Tibial nerve (tissue), 4 donors: ENCODE results near the gene SELENOW.

Experiments used
- CTCF ChIP-seq, 5 experiments: fragments of 200-600 bp in 3 of 5; fragments of 450-650 bp in 2 of 5; sonication (generic) in 3 of 5; IDR thresholded peaks; one replicate each; pipeline ENCODE4 v1.5.1; 2016 to 2019; ENCODE audit warnings: antibody characterized with exemption in 5 of 5, mild to moderate bottlenecking in 3 of 5, moderate library complexity in 2 of 5
- EP300 ChIP-seq, 2 donors: sonication (generic); formaldehyde crosslinking; IDR thresholded peaks; one replicate each; pipeline ENCODE4 v1.6.1; 2017; ENCODE audit warnings: antibody characterized with exemption in 2 of 2, mild to moderate bottlenecking in 1 of 2
- POLR2A ChIP-seq, 2 donors: fragments of 450-650 bp; IDR thresholded peaks; one replicate each; pipeline ENCODE4 v1.6.1; 2017; ENCODE audit warnings: antibody characterized with exemption in 2 of 2, mild to moderate bottlenecking in 2 of 2, moderate library complexity in 2 of 2

- no peak for TF ChIP-seq CTCF (IDR thresholded peaks at IDR 0.05)
- no peak for TF ChIP-seq EP300 (IDR thresholded peaks at IDR 0.05)
- no peak for TF ChIP-seq POLR2A (IDR thresholded peaks at IDR 0.05)
Observed at GRCh38 chr19:47742634-47743033, 35.9 kb upstream of the SELENOW start.
